HG03103 (cell line): ENCODE results near the gene KPRP.

Experiments
- ATAC-seq: cut with Tn5 transposase; IDR thresholded peaks from one replicate; pipeline ENCODE4 v1.9.1; 2021; ENCODE audit warnings: low read depth; ENCODE audit not compliant: unreplicated experiment

Gene KPRP

GRCh38 chr1:152757747-152758146, at the start of gene KPRP:
Gene KPRP (plus strand): TSS chr1:152758025. CDS start chr1:152759589, 1,564 bp downstream.
- ATAC-seq: no peak

DNA sequence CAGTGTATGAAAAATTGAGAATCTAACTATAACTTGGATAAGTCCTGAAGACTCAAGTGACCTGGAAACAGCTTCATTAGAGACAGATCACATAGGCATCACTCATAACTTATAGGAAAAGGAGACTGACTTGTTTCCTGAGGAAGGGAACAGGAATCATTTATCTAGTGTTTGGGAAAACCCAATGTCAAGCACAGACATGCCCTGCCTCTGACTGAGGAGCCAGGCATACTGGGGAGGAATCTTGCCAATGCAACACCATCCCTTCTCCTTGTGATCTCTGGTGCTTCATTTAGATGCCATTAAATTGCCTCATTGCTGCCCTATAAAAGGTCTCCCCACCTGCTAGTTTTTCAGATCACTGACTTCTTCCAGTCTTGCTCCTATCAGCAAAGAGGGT, 39.6 kb upstream of the KPRP start:
- ATAC-seq: no peak

GRCh38 chr1:152725261-152725660, 32.6 kb upstream of the KPRP start:
- ATAC-seq: no peak

- no peak for ATAC-seq
Observed at GRCh38 chr1:152728986-152729385, 28.8 kb upstream of the KPRP start.

DNA sequence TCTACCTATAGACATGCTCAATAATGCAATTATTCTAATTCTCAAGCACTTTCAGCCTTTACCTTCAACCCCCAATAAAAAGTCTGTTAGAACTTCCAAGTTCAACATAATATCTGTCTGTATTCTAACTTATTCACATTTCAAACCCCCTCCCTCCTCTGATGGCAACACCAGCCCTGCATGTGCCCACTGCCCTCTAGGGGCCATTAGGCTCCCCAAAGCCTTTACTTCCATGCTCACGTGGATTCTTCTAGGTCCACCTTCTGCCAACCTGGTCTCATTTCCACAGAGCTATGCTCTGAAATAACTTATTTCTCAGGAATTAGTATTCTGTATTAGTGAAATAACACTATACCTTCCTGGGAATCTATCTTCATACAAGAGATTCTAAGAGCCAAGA, 22.2 kb upstream of the KPRP start:
- ATAC-seq: no peak

- ATAC-seq: no peak
Observed at GRCh38 chr1:152737997-152738396, 19.8 kb upstream of the KPRP start.

DNA sequence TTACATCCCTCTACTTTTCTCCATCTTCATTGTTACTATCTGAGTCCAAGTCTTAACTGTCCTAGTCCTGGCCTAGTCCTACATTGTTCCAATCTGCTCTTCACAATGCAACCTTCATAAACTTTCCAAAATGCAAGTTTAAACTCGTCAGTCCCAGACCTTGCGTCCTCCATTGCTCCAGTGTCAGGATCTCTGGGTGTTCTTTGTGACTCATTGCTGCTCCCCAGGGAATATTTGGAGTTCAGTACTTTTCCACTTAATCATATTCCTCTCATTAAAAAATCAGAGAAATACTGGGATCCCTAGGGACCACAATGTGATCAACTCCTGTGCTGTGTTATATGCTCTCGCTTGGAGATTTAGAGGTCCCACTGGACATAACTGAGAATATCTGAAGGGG, 18.0 kb upstream of the KPRP start:
- no peak for ATAC-seq

DNA sequence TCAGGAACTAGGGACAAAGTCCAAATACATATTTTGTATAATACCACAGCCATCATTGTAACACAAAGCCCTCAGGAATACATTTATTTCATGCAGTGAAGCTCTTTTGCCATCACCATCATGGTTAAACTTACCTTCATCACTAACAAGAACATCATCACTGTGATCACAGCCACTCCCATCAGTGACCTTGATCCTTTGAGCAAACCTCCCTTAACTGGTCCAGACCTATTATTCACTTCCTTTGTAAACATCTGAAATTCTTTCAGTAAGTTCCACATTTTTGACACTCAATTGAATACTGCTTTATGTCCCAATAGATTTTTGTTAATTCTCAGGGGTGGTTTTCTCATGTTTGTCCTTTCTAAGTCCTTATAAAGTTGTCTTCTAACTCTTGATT, 16.2 kb upstream of the KPRP start:
- ATAC-seq: no peak

- no peak for ATAC-seq
Observed at GRCh38 chr1:152743371-152744145, 14.3 kb upstream of the KPRP start.

DNA sequence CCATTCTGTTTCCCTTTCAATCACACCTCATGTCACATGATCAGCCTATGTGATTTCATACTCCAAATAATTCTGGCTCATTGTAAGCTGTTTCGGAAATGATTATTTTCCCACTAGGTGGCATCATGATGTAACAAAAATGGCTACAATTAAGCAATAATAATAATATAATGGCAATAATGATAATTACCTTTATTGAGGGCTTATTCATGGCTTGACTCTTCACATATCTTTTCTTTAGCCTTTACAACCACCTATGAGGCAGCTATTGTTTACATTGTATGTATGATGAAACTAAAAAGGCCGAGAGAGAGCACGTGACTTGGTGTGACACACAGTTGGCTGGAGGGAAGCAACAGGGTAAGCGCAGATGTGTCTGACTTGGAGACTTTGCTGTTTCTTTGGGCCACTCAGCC, 12.5 kb upstream of the KPRP start:
- no peak for ATAC-seq

GRCh38 chr1:152745765-152746444, 11.9 kb upstream of the KPRP start:
- ATAC-seq: no peak

DNA sequence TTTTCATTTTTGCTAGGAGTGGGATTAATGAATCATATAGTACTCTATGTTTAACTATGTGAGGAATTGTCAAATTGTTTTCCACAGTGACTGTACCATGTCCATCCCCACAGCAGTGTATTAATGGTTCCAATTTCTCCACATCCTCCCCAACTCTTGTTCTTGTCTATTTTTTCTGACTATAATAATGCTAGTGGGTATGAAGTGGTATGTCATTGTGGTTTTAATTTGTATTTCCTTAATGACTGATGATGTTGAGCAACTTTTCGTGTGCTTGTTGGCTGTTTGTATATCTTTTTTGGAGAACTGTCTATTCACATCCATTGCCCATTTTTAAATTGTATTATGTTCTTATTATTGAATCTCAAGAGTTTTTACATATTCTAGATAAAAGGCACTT, 10.0 kb upstream of the KPRP start:
- ATAC-seq: no peak

- ATAC-seq: no peak
Observed at GRCh38 chr1:152752225-152752624, 5.6 kb upstream of the KPRP start.

- ATAC-seq: no peak
Observed at GRCh38 chr1:152753586-152753985, 4.2 kb upstream of the KPRP start.

- no peak for ATAC-seq
Observed at GRCh38 chr1:152756872-152757271, 953 bp upstream of the KPRP start.

DNA sequence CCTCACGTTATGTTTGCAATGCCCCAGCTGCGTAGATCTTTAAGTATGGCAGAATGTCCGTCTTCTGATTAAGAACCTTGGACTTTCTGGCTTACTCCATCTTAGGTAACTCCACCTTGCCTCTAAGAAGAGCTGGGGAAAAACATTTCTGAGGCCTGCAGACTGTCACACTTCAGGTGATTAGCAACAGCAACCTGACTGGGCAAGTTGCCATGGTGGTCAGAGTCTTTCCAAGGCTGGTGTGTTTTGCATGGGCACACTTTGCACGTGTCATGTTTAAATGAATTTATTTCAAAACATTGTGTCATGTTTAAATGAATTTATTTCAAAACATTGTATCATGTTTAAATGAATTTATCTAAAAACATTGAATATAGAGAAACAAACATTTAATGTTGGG, 811 bp downstream of the KPRP start:
- no peak for ATAC-seq

- no peak for ATAC-seq
Observed at GRCh38 chr1:152759453-152760173, 1.8 kb downstream of the KPRP start.

- no peak for ATAC-seq
Observed at GRCh38 chr1:152760551-152761190, 2.8 kb downstream of the KPRP start.

DNA sequence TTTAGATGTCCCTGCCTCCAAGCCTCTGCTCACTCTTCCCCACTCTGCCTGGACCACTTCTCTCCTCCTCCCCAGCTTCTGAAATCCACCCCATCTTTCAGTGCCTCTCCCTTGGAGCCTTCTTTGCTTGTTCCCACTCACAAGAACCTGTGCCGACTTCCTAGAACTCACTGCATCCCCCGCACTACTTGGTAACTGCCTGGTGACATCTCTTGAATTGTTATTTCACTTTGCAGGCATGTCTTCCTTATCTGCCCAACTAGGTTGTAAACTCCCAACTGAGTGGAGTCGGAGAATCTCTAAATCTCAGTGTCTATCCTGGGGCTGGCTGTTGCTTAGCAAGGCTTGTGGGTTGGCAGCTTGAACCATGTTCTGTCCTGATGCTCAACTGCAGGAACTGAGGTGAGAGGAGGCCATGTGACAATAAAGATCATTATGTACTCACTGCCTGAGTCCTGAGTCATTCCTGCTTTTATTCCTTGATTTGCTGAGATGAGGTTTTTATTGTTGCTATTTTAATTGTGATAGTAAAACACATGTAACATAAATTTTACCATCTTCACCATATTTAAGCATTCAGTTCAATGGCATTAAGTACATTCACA, 3.9 kb downstream of the KPRP start:
- ATAC-seq: no peak

DNA sequence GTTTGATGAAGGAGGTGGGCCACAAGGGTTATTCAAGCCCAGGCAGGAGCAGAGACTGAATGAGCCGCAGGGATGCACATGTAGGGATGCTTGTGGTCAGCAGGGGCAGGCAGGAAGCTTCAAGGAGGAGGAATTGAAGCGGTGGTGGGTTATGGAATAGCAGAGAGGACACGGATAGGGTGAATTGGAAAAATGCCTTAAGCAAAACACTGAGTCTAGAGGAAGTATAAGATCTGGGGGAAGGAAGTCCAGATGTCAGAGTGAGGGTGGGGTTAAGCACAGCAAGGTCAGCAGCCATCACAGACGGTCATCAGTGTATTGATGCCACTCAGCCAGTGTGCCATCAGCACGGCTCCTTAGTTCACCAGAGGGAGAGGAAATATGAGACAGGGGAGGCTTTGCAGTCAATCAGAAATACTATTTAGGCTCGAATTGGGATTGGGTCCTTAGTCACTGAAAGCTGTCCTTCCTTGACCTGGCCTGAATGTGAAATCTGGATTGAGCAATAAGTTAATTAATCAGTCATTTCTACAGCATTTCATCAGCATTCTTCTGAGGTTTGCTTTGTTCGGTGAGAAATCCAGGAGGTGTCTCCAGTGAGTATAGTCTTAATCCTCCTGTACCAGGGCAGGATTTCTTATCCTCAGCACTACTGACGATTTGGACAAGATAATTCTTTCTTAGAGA, 11.2 kb downstream of the KPRP start:
- ATAC-seq: no peak
